Mononuclear cell (primary cell): ENCODE results near the gene IFI27L2. TPM values are rescaled to one million over a fixed set of nuclear protein-coding genes. Genes with fewer than 3 reads are reported as not detected.
A peak's percentile ranks its signal among the peaks of the same experiment; 100 is the strongest.

Experiments
- H3K27me3 ChIP-seq: 2 replicates; pipeline ENCODE4 v1.6.0; 2011; ENCODE audit warnings: low read length, control low read depth; ENCODE audit not compliant: insufficient read depth
- H3K4me1 ChIP-seq: 2 replicates; pipeline ENCODE4 v1.5.1; 2011; ENCODE audit warnings: mild to moderate bottlenecking, low read length, control low read depth; ENCODE audit not compliant: insufficient read depth
- H3K4me3 ChIP-seq: 2 replicates; pipeline ENCODE4 v1.5.1; 2011; ENCODE audit warnings: mild to moderate bottlenecking, low read length, moderate library complexity
- H3K9me3 ChIP-seq: 2 replicates; pipeline ENCODE4 v1.5.1; 2011; ENCODE audit warnings: low read depth, mild to moderate bottlenecking, control low read depth, low read length
- total RNA-seq: library from RNA; depleted of rRNA; stranded (reverse); fragments of >200 nt; gene quantifications from one replicate; pipeline ENCODE4 v1.2.3, GENCODE V29; 2012

IFI27L2 gene
- total RNA-seq, 1 donor = 23.9 TPM

DNA sequence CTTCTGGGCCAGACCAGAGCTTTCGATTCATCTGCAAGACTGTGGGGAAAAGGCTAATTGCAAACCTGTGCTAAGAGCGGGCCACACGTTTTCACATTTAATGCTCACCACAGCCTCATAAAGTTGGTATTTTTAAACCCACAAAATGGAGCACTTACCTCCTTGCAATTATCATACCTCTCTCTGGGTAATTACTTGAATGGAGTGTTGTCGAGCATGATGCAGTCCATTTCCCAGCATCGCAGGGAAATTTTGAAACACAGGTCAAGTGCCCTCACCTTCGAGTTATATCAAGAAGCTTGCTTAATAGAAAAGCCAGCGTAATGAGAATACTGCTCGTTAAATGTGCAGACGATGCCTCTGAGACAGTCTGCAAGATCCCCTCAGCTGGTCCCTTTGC lies 8.8 kb upstream of the IFI27L2 start:
- no peaks in the 10 kb centered on the region for H3K27me3 ChIP-seq
- H3K9me3 ChIP-seq = no peaks in the 10 kb centered on the region
- H3K4me1 ChIP-seq = peaks cover 4% of the 10 kb centered on the region
- H3K4me3 ChIP-seq = no peak overlapping the region

- no peaks in the 10 kb centered on the region for H3K9me3 ChIP-seq
- no peaks in the 10 kb centered on the region for H3K27me3 ChIP-seq
These were observed 7.3 kb upstream of the IFI27L2 start for GRCh38 chr14:94136575-94137331.

GRCh38 chr14:94135476-94135875 lies 6.1 kb upstream of the IFI27L2 start:
- Histone ChIP-seq H3K4me3 (no peak overlapping the region), H3K27me3 (no peaks in the 10 kb centered on the region), H3K4me1 (peaks cover 4% of the 10 kb centered on the region), H3K9me3 (no peaks in the 10 kb centered on the region)

More at GRCh38 chr14:94136575-94137331, 7.3 kb upstream of the IFI27L2 start:
- Histone ChIP-seq H3K4me3 (no peak overlapping the region), H3K4me1 (peaks cover 4% of the 10 kb centered on the region)

DNA sequence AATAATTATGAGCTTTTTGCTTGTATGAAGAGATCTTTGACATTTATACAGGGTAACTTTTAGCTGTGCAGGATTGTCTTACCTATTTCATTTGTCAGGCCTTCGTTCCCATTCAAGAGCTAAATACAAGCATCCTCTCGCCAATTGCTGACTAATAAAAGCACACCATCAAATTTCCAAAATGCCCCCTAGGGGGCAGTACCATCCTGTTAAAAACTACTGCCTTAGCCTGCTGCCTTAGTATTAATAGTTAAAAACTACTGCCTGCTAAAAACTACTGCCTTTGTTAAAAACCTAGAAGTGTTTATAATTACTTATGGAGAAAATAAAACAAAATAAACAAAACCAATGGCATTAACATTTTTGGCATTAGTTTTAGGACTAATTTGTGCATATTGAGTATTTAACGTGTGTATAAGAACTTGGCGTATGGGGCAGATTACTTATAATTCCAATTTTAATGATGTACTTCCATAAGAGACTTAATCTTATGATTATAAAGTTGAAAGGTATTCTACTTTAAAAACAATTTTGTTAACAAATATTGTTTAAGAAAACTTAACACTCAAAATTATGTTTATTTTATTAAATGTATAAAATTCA lies 3.0 kb upstream of the IFI27L2 start:
- no peaks in the 10 kb centered on the region for H3K27me3 ChIP-seq
- H3K4me3 ChIP-seq = no peak overlapping the region
- H3K9me3 ChIP-seq = no peaks in the 10 kb centered on the region
- H3K4me1 ChIP-seq = peaks cover 19% of the 10 kb centered on the region

GRCh38 chr14:94129758-94130414 lies 482 bp upstream of the IFI27L2 start:
- no peaks in the 10 kb centered on the region for H3K9me3 ChIP-seq
- H3K27me3 ChIP-seq = no peaks in the 10 kb centered on the region
- peaks cover 15% of the 10 kb centered on the region for H3K4me1 ChIP-seq
- H3K4me3 ChIP-seq = peak overlapping the region; percentile 55

DNA sequence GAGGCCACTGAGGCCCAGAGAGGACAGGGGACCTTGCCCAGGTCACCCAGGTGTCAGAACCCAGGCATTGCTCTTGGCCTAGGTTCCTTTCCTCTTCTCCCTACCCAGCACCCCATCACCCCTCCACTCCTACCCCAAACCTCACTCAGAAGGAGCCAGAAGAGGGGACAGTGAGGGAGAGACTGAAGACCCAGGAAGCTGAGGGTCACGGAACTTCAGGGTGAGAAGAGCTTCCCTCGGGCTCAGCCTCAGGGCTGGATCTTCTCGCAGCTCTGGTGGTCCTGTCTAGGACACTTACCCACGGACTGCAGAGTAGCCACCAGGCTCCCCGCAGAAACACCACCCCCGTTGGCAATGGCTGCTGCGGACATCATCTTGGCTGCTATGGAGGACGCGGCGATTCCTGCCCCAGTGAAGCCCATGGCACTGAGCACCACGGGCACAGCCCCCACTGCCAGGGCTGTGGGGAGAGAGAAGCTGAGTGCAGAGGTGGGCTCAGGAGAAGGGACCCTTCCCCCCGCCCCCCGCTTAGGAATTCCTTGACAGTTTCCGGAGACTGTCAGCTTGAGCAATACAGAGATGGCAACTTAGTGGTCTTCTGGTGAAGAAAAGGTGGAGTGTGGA lies 1.1 kb downstream of the IFI27L2 start:
- Histone ChIP-seq H3K27me3 (no peaks in the 10 kb centered on the region), H3K4me3 (no peak overlapping the region), H3K4me1 (peaks cover 15% of the 10 kb centered on the region), H3K9me3 (no peaks in the 10 kb centered on the region)

DNA sequence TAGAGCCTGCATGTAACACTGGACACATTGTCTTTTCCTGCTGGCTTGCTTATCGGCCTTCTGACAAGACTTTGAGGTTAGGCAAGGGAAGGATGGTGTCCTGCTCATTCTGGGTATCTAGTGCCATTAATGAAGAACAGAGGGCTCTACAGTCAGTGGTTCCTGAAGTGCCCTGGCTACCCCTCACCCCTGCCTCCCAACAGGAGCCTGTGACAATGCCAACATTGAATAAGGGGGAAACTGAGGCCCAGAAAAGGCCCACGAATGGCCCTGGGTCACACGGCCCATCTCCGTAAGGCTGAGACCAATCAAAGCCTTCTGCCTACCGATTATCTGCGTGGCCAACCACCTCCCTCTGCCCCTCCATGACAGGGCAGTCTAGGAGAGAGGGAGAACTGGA lies 2.1 kb downstream of the IFI27L2 start:
- H3K9me3 ChIP-seq = no peaks in the 10 kb centered on the region
- H3K4me3 ChIP-seq = no peak overlapping the region
- H3K4me1 ChIP-seq = peaks cover 15% of the 10 kb centered on the region
- H3K27me3 ChIP-seq = no peaks in the 10 kb centered on the region

DNA sequence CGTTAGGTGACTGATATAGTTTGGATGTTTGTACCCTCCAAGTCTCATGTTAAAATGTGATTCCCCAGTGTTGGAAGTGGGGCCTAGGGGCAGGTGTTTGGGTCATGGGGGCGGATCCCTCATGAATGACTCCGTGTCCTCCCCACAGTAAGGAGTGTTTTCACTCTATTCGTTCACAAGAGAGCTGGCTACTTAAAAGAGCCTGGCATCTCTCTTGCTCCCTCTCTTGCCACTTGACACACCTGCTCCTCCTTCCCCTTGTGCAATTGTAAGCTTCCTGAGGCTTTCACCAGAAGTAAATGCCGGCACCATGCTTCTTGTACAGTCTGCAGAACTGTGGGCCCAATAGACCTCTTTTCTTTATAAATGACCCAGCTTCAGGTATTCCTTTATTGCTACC lies 2.6 kb downstream of the IFI27L2 start:
- Histone ChIP-seq H3K9me3 (no peaks in the 10 kb centered on the region), H3K27me3 (no peaks in the 10 kb centered on the region), H3K4me1 (peaks cover 15% of the 10 kb centered on the region)

GRCh38 chr14:94126419-94126677 lies 3.1 kb downstream of the IFI27L2 start:
- H3K9me3 ChIP-seq = no peaks in the 10 kb centered on the region
- peaks cover 15% of the 10 kb centered on the region for H3K4me1 ChIP-seq
- H3K27me3 ChIP-seq = no peaks in the 10 kb centered on the region
- no peak overlapping the region for H3K4me3 ChIP-seq

More for the DNA sequence above, 2.6 kb downstream of the IFI27L2 start:
- H3K4me3 ChIP-seq = no peak overlapping the region

- H3K27me3 ChIP-seq = no peaks in the 10 kb centered on the region
- H3K9me3 ChIP-seq = no peaks in the 10 kb centered on the region
- H3K4me3 ChIP-seq = no peak overlapping the region
- peaks cover 15% of the 10 kb centered on the region for H3K4me1 ChIP-seq
These were observed 3.6 kb downstream of the IFI27L2 start for GRCh38 chr14:94125659-94126418.

GRCh38 chr14:94124582-94125377 lies 4.6 kb downstream of the IFI27L2 start:
- H3K4me1 ChIP-seq = peaks cover 9% of the 10 kb centered on the region

GRCh38 chr14:94123868-94124267 lies 5.5 kb downstream of the IFI27L2 start:
- peaks cover 5% of the 10 kb centered on the region for H3K4me1 ChIP-seq
- no peak overlapping the region for H3K4me3 ChIP-seq
- no peaks in the 10 kb centered on the region for H3K27me3 ChIP-seq
- no peaks in the 10 kb centered on the region for H3K9me3 ChIP-seq

More at GRCh38 chr14:94124582-94125377, 4.6 kb downstream of the IFI27L2 start:
- no peaks in the 10 kb centered on the region for H3K9me3 ChIP-seq
- H3K27me3 ChIP-seq = no peaks in the 10 kb centered on the region
- H3K4me3 ChIP-seq = no peak overlapping the region

GRCh38 chr14:94123296-94123695 lies 6.1 kb downstream of the IFI27L2 start:
- Histone ChIP-seq H3K9me3 (no peaks in the 10 kb centered on the region), H3K4me1 (no peaks in the 10 kb centered on the region)

GRCh38 chr14:94122438-94122837 lies 7.0 kb downstream of the IFI27L2 start:
- no peak overlapping the region for H3K4me3 ChIP-seq
- no peaks in the 10 kb centered on the region for H3K4me1 ChIP-seq
- no peaks in the 10 kb centered on the region for H3K9me3 ChIP-seq
- H3K27me3 ChIP-seq = no peaks in the 10 kb centered on the region

More at GRCh38 chr14:94123296-94123695, 6.1 kb downstream of the IFI27L2 start:
- no peaks in the 10 kb centered on the region for H3K27me3 ChIP-seq
- H3K4me3 ChIP-seq = no peak overlapping the region
